Measurements from ENCODE around the gene PCDHGB4.

GRCh38 chr5:141431286-141431685 is 43.8 kb downstream of the PCDHGB4 start:
- no peak for TF ChIP-seq CTCF (IDR thresholded peaks at IDR 0.05 in 8 of 11, conservative IDR thresholded peaks at IDR 0.05 in 3 of 11)
- no peak for TF ChIP-seq POLR2A (IDR thresholded peaks at IDR 0.05)
- TF ChIP-seq POLR2AphosphoS5 (IDR thresholded peaks at IDR 0.05), result peak in 1 of 3 donors; percentile 37
